ENCODE results near the gene DGCR8.
A peak's percentile ranks its signal among the peaks of the same experiment; 100 is the strongest.

Gene DGCR8

DNA sequence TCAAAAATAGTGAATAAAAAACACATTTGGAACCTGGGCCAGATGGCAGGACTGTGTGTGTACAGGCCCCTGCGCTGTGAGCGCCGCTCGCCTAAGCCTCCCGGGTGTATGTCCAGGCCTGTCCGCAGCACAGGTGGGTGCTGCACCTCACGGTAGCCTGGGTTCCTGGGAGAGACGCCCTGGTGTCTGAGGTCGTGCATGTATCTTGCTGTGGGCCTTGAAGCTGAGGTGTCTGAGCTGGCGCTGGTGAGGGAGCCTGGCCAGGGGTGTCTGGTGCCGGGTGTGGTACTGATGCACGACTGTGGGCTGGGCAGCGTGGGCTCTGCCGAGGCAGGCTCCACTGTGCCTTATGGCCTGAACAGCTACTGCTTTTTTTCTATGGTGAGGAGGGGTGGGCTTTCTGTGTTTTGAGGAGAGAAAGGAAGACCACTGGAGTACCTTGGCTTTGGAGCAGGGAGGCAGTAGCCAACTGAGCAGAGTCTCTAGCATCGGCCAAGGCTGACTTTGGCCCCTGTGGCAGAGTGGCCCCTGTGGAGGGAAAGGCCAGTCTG is 47.4 kb downstream of the DGCR8 start:
- DNase-seq = no peak

DNA sequence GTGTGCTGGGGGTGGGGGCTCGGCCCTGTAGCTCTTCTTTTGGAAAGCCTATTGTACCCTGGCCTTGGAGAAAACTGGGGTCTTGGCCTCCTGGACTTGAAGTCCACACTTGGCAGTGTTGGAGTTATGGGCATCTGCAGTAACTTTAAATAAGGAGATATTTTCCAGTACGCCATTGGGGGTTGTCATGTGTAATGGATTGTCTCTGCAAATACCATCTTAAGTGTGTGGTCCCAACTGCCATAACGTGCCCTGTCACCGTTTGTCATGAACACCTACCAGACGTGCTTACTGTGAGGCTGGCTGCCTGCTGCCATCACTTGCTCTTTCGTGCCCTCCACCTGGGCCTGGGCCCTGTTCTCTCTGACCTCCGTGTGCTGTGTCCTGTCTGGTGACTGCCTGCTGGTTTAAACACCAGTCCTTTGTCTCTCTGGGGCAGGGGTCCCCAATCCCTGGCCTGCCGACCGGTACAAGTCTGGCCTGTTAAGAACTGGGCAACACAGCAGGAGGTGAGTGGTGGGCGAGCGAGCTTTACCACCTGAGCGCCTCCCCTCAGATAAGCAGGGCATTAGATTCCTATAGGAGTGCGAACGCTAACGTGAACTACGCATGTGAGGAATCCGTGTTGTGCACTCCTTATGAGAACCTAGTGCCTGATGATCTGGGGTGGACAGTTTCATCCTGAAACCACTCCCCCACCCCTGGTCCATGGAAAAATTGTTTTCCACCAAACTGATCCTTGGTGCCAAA is 48.0 kb downstream of the DGCR8 start:
- no peak for DNase-seq

DNA sequence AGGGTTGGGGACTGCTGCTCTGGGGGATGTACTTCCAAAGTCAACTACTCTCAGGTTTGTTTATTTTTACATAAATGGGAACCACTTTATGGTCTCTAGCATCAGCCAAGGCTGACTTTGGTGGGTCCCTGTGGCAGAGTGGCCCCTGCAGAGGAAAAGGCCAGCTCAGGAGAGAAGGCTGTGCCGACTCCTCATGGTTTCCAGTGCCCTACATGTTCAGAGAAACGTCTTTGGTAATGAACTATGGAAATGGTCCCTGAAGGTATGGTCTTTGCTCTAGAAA is 48.5 kb downstream of the DGCR8 start:
- DNase-seq = no peak

DNA sequence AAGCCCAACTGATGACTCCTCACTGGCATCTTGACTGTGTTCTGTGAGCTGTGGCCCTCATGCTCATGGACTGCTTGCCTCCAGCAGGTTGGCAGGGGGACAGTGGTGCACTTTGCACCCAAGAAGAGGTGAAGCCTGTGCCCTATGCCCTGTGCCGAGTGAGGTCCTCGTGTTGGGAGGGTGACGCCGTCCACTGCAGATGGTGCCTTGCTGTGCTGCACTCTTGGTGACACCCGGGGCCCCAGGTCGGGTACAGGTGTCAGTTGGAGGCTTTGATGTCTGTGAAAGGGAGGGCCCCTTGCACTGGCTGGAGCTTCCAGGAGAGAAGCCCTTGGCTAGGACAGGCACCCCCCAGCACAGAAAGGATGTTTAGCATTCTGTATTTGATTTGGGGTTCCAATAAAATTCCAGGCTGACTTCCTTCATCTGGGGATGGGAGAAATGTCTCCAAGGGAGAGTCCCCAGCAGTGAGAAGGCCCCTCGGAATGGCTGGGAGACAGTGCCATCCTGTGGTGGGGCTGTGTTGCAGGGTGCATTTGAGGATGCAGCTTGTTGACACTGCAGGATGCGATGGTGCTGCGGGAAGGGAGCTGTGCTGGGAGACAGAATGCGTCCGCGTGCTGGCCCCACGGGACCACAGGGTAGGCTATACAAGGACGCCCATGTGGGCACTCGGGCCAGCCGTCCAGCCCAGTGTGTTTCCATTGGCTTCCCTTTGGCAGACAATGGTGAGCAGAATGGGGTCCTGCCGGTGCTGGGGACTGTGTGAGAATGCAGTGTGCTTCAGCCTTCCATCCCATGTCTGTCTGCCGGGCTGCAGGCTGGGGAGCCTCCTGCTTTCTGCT is 49.1 kb downstream of the DGCR8 start:
- DNase-seq = peak; percentile 45

DNA sequence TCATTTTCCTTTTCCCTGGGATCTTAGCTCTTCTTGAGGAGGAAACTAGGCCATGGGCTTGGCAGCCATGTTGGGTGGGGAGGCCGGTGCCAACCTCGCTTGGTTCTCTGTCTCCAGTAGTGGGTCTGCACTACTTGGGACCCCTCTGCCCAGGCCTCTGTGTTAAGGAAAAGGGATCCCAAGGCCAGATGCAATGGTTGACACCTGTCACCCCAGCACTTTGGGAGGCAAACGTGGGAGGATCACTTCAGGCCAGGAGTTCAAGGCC is 49.6 kb downstream of the DGCR8 start:
- DNase-seq = no peak

DNA sequence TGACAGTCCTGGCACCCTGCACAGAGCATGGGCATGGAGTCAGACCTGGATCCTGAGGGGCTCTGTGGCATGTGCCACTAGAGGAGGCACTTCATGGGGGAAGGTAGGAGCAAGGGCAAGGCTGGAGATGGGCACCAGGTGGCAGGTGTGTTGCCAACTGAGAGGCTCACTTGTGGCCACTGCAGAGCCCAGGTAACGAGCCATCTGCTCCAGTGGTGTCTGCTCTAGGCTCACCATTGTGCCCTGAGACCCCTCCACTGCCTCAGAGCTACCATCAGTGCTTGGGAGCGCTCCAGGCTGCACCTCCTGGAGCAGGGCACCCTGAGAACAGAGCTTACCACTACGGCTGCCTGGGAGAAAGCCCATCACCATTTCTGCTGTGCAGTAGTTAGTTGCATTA is 50.3 kb downstream of the DGCR8 start:
- DNase-seq = no peak

DNA sequence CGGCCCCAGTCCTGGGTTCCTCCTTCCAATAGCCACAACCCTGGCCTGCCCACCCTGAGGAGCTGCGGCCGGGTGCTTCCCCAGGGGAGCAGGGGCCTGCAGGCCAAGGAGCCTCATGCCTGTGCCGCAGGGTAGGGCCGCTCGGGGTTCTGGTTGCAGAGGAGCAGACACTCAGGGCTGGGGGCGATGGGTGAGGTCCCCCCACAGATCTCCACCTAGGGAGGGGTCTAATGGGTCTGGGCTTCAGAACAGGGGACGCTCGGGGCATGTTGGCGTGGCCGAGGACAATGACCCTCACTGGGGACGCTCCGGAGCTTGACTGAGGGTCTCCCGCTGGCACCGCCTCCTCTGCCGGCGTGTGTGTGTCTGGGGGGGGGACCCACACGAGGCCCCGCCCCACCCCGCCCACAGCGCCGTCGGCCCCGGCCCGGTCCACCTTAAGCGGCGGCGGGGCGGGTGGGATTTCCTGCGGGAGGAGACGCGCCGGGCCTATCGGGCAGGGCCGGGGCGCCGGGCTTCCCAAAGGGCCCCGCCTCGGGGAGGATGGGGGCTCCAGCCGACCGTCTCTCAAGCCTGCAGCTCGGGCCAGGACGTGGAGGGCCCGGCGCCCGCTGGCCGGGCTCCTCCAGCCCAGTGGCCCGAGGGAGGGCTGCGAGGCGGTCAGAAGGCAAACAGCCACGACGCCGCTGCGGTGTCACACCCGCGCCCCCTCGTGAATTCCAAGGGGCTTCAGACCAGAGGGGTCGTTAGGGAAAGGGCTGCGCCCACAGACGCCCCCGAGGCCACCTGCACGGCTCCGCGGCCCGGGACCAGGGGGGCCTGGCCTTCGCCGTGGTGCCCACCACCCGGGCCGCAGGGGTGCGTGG is 50.9 kb downstream of the DGCR8 start:
- peak; percentile 78 for DNase-seq

DNA sequence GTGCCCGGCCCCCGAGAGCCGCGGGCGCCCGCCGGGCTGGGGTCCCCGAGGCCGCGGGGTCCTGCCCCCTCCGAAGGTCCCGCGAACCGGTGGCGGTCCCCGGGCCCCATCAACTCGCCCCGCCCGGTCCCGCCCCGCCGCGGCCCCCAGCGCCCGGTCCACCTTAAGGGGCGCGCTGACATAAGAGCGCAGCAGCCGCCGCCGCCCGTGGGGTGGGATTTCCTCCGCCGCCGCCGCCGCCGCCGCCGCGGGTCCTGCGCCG is 51.5 kb downstream of the DGCR8 start, which contains the start of gene ZDHHC8:
Gene ZDHHC8 (plus strand): TSS at position 208 of the 262 bp plus-strand sequence. CDS start 144 bp downstream, outside the sequence.
- DNase-seq = peak; percentile 27

DNA sequence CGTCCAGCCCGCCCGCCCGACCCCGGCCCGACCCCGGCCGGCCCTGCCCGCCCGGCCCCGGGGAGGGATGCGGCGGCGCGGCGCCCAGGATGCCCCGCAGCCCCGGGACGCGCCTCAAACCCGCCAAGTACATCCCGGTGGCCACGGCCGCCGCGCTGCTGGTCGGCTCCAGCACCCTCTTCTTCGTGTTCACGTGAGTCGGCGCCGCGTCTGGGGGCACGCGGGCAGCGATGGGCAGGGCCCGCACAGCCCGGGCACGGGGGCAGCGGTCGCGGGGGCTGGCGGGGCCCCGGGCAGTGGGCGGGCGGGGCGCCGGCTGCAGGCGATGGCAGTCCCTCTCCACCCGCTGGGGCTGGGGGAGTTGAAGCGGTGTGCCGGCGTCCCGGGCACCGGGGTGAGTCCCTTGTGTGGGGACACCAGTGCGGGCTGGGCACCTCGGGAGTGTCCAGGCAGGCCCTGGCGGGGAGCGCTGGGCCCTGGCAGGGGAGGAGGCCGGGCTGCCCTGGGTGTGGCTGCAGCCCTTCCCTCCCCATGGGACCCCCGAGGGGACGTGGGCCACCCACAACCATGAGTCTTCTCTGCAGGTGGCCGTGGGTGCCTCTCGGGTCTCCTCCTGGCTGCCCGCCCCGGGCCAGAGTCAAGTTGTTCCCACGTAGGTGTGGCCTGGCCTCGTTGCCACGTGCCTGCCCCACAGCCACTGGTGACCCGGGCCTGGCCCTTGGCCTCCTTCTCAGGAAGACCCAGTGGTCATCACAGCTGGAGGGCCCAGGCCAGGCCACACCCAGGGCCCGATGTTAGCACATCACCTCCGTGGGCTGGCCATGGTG is 52.0 kb downstream of the DGCR8 start:
- DNase-seq = no peak

DNA sequence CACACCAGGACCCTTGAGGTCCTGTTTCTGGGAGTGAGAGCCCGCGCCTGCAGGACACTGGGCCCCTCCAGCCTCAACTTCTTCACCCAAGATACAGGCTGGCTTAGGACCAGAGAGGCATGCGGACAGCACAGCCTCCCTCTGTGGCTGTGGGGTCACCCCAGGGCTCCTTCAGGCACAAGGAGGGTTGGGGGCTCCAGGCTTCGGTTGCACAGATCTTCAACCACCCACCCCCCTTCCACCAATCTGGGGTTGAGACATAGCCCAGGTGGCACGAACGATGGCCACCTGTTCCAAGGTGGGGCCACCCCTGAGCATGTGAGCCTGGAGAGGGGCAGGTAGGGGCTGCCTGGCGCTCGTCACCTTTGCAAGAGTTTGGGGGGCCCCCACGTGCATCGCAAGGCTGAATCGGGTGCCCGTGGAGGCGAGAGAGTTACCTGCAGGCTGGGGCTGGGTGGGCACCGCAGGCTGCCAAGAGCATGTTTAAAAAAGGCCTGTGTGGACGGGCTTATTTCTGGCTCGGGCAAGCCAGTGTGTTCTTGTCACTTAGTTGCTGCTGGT is 52.7 kb downstream of the DGCR8 start:
- no peak for DNase-seq

DNA sequence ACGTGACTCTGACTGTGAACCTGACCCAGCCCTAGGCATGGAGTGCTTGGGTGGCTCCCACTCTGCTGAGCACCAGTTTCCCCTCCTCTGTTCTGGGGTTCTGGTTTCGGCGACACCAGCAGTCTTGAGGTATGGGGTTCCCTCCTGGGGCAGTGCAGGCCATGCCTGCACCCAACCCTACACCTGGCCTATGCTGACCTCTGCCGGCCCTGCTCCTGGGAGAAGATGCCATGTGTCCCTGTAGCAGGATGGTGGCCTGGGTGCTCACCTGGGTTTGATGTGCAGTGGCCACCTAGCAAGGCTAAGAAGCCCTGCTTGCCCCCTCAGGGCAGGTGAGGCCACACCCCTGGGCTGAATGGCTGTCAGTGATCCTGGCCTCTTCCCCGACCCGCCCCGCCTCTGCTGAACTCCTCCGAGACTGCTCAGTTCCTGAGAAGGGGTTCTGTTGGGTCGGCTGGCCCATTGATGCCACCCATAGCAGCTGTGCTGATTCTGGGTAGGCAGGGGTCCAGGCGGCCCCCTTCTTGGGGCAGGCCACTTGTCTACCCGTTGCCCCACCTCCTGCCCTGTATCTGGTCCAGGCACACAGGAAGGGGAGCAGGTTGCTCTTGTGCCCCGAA is 54.0 kb downstream of the DGCR8 start:
- DNase-seq = no peak

DNA sequence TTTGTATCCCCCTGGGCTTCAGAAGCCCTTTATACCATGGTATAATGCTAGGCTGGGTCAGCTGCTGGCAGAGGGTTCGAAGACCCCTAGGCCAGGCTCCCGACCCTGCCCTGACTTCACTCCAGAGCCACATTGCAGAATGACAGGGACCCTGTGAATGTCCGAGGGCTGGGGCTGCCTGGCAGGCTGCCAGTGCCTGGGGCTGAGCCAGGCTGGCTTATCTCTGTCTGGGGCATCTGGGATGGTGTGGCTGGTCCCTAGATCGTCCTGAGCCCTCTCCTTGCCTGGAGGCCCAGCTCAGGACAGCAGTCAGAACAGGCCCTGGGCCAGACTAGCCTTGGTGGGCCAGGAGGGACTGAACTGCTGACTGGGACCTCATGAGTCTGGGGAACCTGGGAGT is 55.2 kb downstream of the DGCR8 start:
- no peak for DNase-seq

DNA sequence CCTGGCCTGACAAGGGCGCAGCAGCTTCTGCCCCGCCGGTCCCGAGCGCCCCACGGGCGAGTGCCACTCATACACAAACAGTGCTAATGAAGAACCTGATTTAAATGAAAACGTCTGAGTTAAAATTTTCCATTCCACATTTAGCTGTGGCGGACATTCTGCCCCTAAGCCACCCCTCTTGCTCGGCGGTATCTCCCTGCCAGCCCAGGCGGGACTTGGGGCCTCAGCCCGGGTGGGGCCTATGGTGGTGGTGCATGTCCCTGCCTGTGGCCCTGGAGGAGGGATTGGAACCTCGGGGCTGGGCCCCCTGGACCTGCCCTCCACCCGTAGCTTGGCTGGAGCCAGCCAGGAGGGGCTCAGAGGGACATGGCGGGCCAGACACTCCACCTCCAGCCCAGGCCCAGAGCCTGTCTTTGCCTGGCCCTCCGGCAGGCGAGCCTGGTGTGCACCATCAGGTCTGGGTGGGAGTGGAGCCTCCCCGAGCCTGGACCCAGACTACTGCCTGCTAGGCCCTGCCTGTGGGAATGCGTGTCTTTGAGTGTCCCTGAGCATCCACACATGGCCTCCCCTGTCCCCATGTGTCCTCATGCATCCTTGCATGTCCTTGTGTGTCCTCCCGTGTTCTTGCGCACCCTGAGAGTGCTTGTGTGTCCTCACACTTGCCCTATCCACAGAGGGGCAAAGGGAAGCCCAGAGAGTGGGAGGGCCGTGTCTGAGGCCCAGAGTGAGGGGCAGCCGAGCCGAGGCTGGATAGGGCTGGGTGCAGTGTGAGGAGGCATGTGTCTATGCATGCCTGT is 56.0 kb downstream of the DGCR8 start:
- no peak for DNase-seq

DNA sequence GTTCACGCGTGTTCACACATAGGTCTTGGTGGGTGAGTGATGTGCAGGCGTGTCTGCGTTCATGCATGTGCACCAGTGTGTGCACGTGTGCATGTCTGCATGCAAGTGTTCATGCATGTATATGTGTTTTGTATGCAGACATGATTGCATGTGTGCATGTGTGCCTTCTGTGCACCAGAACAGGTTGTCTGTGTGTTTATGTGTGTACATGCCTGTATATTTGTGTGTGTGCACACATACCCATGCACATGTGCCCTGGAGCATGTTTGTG is 56.5 kb downstream of the DGCR8 start:
- DNase-seq = no peak

DNA sequence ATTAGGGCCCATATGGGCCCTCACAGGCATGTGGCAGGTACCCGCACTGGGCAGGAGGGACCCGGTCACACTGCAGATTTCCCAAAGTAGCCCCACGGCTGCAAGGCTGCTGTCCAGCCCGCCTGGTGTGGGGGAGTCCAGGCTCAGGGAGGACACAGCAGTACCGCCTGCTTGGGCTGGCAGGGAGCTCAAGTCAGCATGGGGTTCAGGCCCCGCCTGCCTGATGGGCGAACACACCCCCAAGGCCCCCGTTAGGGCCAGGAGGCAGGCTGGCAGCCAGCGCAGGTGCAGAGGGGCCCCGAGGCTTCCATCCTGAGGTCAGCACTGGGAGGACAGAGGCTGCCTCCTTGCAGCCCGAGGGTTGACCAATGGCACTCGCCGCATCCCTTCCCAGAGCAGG is 57.1 kb downstream of the DGCR8 start:
- DNase-seq = no peak

DNA sequence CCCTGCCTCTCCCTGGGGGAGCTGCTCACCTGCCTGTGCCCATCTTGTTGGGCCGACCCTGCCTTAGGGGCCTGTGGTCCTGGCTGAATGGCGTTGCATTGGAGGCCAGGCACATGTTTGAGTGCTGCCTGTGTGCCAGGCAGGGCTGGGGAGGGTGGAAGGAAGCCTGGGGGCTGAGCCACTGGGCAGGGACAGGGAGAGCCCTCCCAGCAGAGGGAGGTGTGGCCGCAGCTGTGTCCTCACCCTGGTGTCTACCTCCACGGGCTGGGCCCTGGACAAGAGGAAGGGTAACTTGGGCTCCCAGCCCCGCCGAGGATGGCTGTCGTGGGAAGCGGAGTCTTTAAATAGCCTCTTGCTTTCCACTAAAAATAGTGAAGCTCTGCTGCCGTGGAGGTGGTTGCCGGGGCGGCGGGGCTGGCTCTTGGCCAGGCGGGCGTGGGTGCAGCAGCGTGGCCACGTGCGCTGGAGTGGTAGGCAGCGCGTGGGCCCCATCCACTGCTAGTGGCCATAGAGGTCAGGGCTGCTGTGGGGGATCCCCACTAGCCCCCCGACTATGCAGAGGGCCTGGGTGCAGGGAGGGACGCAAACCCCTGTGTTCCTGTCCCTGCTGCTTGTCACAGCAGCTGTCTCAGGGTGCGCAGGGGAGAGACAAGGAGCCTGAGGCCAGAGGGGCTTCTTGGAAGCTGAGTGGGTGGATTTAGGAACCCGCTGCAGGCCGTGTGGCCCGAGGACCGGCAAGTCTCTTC is 57.8 kb downstream of the DGCR8 start:
- no peak for DNase-seq

DNA sequence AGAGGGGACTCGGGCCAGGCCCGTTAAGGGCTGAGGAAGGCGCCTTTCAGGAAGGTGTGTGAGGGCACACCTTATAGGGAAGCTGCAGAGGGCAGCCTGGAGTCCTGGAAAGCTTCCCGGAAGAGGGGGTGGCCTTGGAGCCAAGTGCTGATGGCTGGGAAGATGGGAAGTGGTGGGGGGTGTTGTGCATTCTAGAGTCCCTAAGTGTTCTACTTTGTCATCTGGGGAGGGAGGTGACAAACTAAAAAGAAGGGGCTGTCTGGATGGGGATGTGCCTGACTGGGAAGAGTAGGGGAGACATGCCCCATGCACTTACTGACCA is 58.3 kb downstream of the DGCR8 start:
- DNase-seq = no peak

DNA sequence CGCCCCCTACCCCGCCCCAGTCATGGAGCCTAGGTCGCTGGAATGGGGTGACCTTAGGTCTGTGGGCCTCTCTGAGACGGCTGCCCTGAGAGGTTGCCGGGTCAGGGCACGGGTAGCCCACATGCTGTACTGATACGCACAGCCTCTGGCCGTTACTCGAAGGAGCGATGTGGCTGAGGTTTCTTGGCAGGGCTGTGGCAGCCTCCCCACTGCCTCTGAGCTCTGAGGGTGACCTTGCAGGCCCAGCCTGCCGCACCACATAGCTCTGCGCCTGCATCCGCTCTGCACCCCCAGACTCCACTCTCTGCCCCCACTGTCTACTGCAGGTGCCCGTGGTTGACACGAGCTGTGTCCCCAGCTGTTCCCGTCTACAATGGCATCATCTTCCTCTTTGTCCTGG is 58.8 kb downstream of the DGCR8 start:
- DNase-seq = no peak

DNA sequence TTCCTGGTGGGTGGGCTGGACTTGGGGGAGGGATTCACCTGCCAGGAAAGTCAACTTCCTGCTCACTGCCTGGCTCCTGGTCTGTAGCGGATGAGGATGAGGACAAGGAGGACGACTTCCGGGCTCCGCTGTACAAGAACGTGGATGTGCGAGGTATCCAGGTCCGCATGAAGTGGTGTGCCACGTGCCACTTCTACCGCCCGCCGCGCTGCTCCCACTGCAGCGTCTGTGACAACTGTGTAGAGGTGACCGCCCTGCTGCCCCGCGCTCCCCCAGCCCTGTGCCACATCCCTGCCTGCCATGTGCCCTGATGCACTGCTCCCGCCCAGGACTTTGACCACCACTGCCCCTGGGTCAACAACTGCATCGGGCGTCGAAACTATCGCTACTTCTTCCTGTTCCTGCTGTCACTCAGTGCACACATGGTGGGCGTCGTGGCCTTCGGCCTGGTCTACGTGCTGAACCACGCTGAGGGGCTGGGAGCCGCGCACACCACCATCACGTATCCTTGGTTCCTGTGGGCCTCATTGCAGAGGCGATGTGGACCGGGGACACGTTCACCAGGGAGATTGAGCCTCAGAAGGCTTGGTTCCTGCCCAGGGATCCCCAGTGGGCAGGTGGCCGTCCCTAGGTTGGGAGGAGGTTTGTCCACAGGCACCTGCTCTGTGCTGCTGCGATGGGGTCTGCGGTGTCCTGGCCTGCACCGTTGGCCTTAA is 59.5 kb downstream of the DGCR8 start:
- DNase-seq = no peak

DNA sequence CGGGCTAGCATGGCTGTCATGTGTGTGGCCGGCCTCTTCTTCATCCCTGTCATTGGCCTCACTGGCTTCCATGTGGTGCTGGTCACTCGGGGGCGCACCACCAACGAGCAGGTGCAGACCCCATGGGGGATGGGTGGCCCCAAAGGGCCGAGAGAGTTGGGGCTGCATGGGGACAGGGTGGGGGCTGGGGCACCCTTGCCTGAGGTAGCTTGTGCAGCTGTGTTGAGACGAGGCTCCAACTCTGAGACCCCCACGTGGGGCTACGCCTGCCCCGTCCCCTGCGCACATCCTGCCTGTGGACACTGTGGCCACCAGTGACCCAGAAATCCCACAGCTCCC is 60.0 kb downstream of the DGCR8 start:
- no peak for DNase-seq
